SK-N-SH (cell line): ENCODE measurements around the gene CHD2. TPM values are rescaled to one million over a fixed set of nuclear protein-coding genes. Genes with fewer than 3 reads are reported as not detected.

ENCODE experiments used
- CTCF ChIA-PET: fragments of 300-600, 350-600 bp; formaldehyde crosslinking; extraction: SDS; loops from one replicate; lab custom pipeline; 2021; lab: Yijun Ruan, JAX
- POLR2A ChIA-PET: fragments of 350-600 bp; sonication (Branson Sonifier 250); formaldehyde crosslinking; extraction: SDS; loops from one replicate; lab custom pipeline; 2020; ENCODE audit warnings: antibody characterized with exemption, inconsistent platforms; lab: Yijun Ruan, JAX
- DNase-seq: peaks from one replicate; pipeline ENCODE4 v3.0.0; 2012
- H2AFZ ChIP-seq: fragments of 200-600 bp; sonication (generic); 2 replicates; pipeline ENCODE4 v1.8.1; 2016; ENCODE audit warnings: antibody characterized with exemption, mild to moderate bottlenecking, low read depth
- H3F3A ChIP-seq: fragments of 200-600 bp; sonication (generic); replicated peaks from 2 replicates; pipeline ENCODE3; 2016; ENCODE audit warnings: antibody characterized with exemption, mild to moderate bottlenecking; ENCODE audit not compliant: insufficient read depth
- H3K27ac ChIP-seq, 2 experiments: fragments of 200-500 bp in 1 of 2; fragments of 200-600 bp in 1 of 2; sonication (Bioruptor generic) in 1 of 2; sonication (generic), shearing (Covaris generic) in 1 of 2; 2 replicates each; pipeline versions ENCODE4 v1.5.1 to v1.6.1; 2014 to 2016; ENCODE audit warnings: low read depth in 2 of 2, inconsistent platforms in 1 of 2, low read length in 1 of 2, mild to moderate bottlenecking in 1 of 2, mixed read lengths in 1 of 2
- H3K27me3 ChIP-seq: fragments of 200-600 bp; sonication (generic), shearing (Covaris generic); 2 replicates; pipeline ENCODE4 v1.6.1; 2016; ENCODE audit warnings: mixed run types; ENCODE audit not compliant: insufficient read depth
- H3K36me3 ChIP-seq, 2 experiments: fragments of 200-500 bp in 1 of 2; fragments of 200-600 bp in 1 of 2; sonication (Bioruptor generic) in 1 of 2; sonication (generic) in 1 of 2; replicated peaks in 1 of 2; 2 replicates each; pipeline versions ENCODE3 to v1.5.1; 2014 to 2016; ENCODE audit warnings: low read length in 1 of 2, mild to moderate bottlenecking in 1 of 2; ENCODE audit not compliant: insufficient read depth in 2 of 2, control insufficient read depth in 1 of 2
- H3K4me1 ChIP-seq, 2 experiments: fragments of 200-500 bp in 1 of 2; fragments of 200-600 bp in 1 of 2; sonication (Bioruptor generic) in 1 of 2; sonication (generic), shearing (Covaris generic) in 1 of 2; 2 replicates each; pipeline versions ENCODE4 v1.5.1 to v1.6.1; 2014 to 2016; ENCODE audit warnings: low read depth in 1 of 2, low read length in 1 of 2, mixed run types in 1 of 2; ENCODE audit not compliant: insufficient read depth in 2 of 2, control insufficient read depth in 1 of 2
- H3K4me2 ChIP-seq: fragments of 200-600 bp; sonication (generic), shearing (Covaris generic); 2 replicates; pipeline ENCODE4 v1.6.1; 2017; ENCODE audit warnings: mixed run types
- H3K4me3 ChIP-seq, 2 experiments: fragments of 200-500 bp in 1 of 2; fragments of 200-600 bp in 1 of 2; sonication (Bioruptor generic) in 1 of 2; sonication (generic), shearing (Covaris generic) in 1 of 2; 2 replicates each; pipeline versions ENCODE4 v1.5.1 to v1.8.1; 2014 to 2016; ENCODE audit warnings: low read depth in 2 of 2, inconsistent platforms in 1 of 2, low read length in 1 of 2, mild to moderate bottlenecking in 1 of 2, mixed read lengths in 1 of 2, moderate library complexity in 1 of 2
- H3K79me2 ChIP-seq: fragments of 200-600 bp; sonication (generic); 2 replicates; pipeline ENCODE4 v1.8.1; 2017; ENCODE audit warnings: mild to moderate bottlenecking; ENCODE audit not compliant: insufficient read depth
- H3K9ac ChIP-seq: fragments of 200-600 bp; sonication (generic); 2 replicates; pipeline ENCODE4 v1.6.1; 2017; ENCODE audit warnings: mixed run types
- H3K9me2 ChIP-seq: fragments of 200-600 bp; sonication (generic); 2 replicates; pipeline ENCODE4 v1.6.1; 2017; ENCODE audit warnings: mixed run types
- H3K9me3 ChIP-seq: fragments of 200-600 bp; sonication (generic); 2 replicates; pipeline ENCODE4 v1.6.1; 2017; ENCODE audit warnings: mixed run types, mild to moderate bottlenecking, moderate library complexity
- H4K20me1 ChIP-seq: fragments of 200-600 bp; sonication (generic); 2 replicates; pipeline ENCODE4 v1.6.1; 2017; ENCODE audit warnings: mild to moderate bottlenecking, mixed run types; ENCODE audit not compliant: insufficient read depth
- EZH2phosphoT487 ChIP-seq: fragments of 200-600 bp; sonication (generic); IDR thresholded peaks from 2 replicates; pipeline ENCODE4 v1.6.1; 2017; ENCODE audit warnings: low read depth, mixed run types, mild to moderate bottlenecking, antibody characterized with exemption, moderate library complexity, borderline replicate concordance
- FOXJ3 ChIP-seq: sonication (generic); formaldehyde crosslinking; IDR thresholded peaks from 2 replicates; pipeline ENCODE4 v1.5.1; 2020; ENCODE audit warnings: mild to moderate bottlenecking, missing genetic modification reagents
- GABPA ChIP-seq: IDR thresholded peaks from 2 replicates; pipeline ENCODE4 v1.4.0; 2012; ENCODE audit warnings: low read depth, mild to moderate bottlenecking
- JUND ChIP-seq: IDR thresholded peaks from 2 replicates; pipeline ENCODE4 v1.4.0; 2012
- NFIC ChIP-seq: IDR thresholded peaks from 2 replicates; pipeline ENCODE4 v1.4.0; 2012; ENCODE audit warnings: borderline replicate concordance
- RAD21 ChIP-seq: IDR thresholded peaks from 2 replicates; pipeline ENCODE4 v1.6.1; 2012; ENCODE audit warnings: mild to moderate bottlenecking, low read length
- RXRA ChIP-seq: IDR thresholded peaks from 2 replicates; pipeline ENCODE4 v1.4.0; 2012; ENCODE audit warnings: low read depth, mild to moderate bottlenecking, borderline replicate concordance
- YY1 ChIP-seq: IDR thresholded peaks from 2 replicates; pipeline ENCODE4 v1.4.0; 2012; ENCODE audit warnings: low read depth, mild to moderate bottlenecking
- WGBS: methylation state at CpG from one replicate; pipeline ENCODE4 v1.1.6; 2017; ENCODE audit warnings: low lambda C conversion rate; 5-methylcytosine and 5-hydroxymethylcytosine counted together
- polyA plus RNA-seq, 3 experiments: library from polyadenylated mRNA; depleted of rRNA; stranded (reverse); fragments of >200 nt; gene quantifications; 2 replicates each; pipeline ENCODE4 v1.2.3, GENCODE V29; 2012
- TF ChIP-seq, protein P1 (sequence below): fragments of 150-350 bp; IDR thresholded peaks from 2 replicates; pipeline ENCODE4 v1.6.1; 2017; ENCODE audit warnings: antibody characterized with exemption, low read length, low read depth, borderline replicate concordance
- TF ChIP-seq, protein P2 (sequence below): IDR thresholded peaks from 2 replicates; pipeline ENCODE4 v1.4.0; 2012; ENCODE audit warnings: low read depth
- TF ChIP-seq, protein P3 (sequence below): fragments of 150-350 bp; IDR thresholded peaks from 2 replicates; pipeline ENCODE4 v1.6.1; 2016; ENCODE audit warnings: mild to moderate bottlenecking, low read depth, low read length
- TF ChIP-seq, protein P4 (sequence below): IDR thresholded peaks from 2 replicates; pipeline ENCODE4 v1.4.0; 2012; ENCODE audit warnings: low read depth, borderline replicate concordance

CHD2 gene
- polyA plus RNA-seq, 1 of the 3 experiments (the other 2 are of a cell fraction) = 25.3 TPM

GRCh38 chr15:93005133-93005532 is 105.0 kb downstream of the CHD2 start (continued):
- TF ChIP-seq, protein P1, sequence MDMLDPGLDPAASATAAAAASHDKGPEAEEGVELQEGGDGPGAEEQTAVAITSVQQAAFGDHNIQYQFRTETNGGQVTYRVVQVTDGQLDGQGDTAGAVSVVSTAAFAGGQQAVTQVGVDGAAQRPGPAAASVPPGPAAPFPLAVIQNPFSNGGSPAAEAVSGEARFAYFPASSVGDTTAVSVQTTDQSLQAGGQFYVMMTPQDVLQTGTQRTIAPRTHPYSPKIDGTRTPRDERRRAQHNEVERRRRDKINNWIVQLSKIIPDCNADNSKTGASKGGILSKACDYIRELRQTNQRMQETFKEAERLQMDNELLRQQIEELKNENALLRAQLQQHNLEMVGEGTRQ = no peak
- no peak for TF ChIP-seq FOXJ3 (CRISPR knock-in tag)
- TF ChIP-seq, protein P2, sequence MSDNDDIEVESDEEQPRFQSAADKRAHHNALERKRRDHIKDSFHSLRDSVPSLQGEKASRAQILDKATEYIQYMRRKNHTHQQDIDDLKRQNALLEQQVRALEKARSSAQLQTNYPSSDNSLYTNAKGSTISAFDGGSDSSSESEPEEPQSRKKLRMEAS = no peak
- TF ChIP-seq EZH2phosphoT487 = no peak

DNA sequence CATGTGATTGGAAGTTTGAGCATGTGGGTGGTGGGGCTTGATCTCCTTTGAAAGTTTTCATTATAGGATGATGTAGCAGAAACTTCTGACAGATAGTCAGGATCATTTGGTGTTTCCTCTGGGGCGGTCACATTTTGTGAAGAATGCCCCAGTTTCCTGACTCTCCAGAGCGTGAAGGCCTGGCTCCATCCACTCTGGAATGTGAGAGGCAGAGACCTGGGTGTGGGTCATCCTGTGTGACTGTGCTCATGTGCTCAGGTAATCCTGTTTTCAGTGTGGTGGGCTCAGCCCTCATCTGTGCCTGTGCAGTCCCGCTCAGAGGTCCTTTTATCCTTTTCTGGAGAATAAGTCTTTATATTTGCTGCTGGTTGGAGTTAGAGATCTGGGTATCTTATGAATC is 107.9 kb downstream of the CHD2 start:
- CTCF ChIA-PET = interaction anchor here (1.4 kb wide), 1 partner anchor 22 kb away, joined by 3 read pairs; no protein-coding TSS in a partner anchor
- POLR2A ChIA-PET = no interaction called here
- DNase-seq = no peak
- no peaks in the 10 kb centered on the region for H3K9me2 ChIP-seq
- no peak overlapping the region for H3K9ac ChIP-seq
- peaks cover 7% of the 10 kb centered on the region; the same call in 1 of the 2 replicates for H4K20me1 ChIP-seq
- H3K36me3 ChIP-seq = peaks cover 95 to 96% of the 10 kb centered on the region in 2 experiments
- no peaks in the 10 kb centered on the region for H3K4me1 ChIP-seq
- H3K4me2 ChIP-seq = no peak overlapping the region
- peaks cover 38% of the 10 kb centered on the region for H3K79me2 ChIP-seq
- H3K27me3 ChIP-seq = no peaks in the 10 kb centered on the region
- no peaks in the 10 kb centered on the region for H3K9me3 ChIP-seq
- 96% methylated on average over 3 of the region's 3 CpGs for WGBS
- H3K4me3 ChIP-seq = no peak overlapping the region
- no peak overlapping the region for H2AFZ ChIP-seq
- no peak for TF ChIP-seq YY1
- TF ChIP-seq RXRA = no peak
- no peak for TF ChIP-seq GABPA
- TF ChIP-seq, protein P3, sequence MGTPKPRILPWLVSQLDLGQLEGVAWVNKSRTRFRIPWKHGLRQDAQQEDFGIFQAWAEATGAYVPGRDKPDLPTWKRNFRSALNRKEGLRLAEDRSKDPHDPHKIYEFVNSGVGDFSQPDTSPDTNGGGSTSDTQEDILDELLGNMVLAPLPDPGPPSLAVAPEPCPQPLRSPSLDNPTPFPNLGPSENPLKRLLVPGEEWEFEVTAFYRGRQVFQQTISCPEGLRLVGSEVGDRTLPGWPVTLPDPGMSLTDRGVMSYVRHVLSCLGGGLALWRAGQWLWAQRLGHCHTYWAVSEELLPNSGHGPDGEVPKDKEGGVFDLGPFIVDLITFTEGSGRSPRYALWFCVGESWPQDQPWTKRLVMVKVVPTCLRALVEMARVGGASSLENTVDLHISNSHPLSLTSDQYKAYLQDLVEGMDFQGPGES = no peak
- no peak for TF ChIP-seq NFIC
- TF ChIP-seq, protein P4, sequence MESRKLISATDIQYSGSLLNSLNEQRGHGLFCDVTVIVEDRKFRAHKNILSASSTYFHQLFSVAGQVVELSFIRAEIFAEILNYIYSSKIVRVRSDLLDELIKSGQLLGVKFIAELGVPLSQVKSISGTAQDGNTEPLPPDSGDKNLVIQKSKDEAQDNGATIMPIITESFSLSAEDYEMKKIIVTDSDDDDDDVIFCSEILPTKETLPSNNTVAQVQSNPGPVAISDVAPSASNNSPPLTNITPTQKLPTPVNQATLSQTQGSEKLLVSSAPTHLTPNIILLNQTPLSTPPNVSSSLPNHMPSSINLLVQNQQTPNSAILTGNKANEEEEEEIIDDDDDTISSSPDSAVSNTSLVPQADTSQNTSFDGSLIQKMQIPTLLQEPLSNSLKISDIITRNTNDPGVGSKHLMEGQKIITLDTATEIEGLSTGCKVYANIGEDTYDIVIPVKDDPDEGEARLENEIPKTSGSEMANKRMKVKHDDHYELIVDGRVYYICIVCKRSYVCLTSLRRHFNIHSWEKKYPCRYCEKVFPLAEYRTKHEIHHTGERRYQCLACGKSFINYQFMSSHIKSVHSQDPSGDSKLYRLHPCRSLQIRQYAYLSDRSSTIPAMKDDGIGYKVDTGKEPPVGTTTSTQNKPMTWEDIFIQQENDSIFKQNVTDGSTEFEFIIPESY = no peak
- no peak for TF ChIP-seq JUND
- TF ChIP-seq, protein P2 = no peak
- no peak for TF ChIP-seq RAD21
- TF ChIP-seq, protein P1 = no peak
- peaks cover 13% of the 10 kb centered on the region for H3F3A ChIP-seq
- no peak overlapping the region for H3K27ac ChIP-seq
